Activated T-cell treated with anti-CD3 and anti-CD28 coated beads, Interleukin-2, amount 50 U/mL, for 4 hours (primary cell): ENCODE results near the gene TPM1. TPM values are rescaled to one million over a fixed set of nuclear protein-coding genes. Genes with fewer than 3 reads are reported as not detected.
A peak's percentile ranks its signal among the peaks of the same experiment; 100 is the strongest.
"Not testable (repeated sequence)": the region's sequence is repeated elsewhere in the genome, so short reads cannot be mapped to it uniquely, and the experiment has no call there.

ENCODE experiments used
- ATAC-seq, 2 donors: fragments of 200-7000 bp; cut with Tn5 transposase; one replicate each; pipeline ENCODE4 v1.10.0; 2021
- DNase-seq: peaks from one replicate; pipeline ENCODE4 v3.0.0-alpha.2; 2020
- H3K27me3 Mint-ChIP-seq: one replicate; pipeline ENCODE4 v1.8.0; 2021; ENCODE audit warnings: low read depth, mixed read lengths
- H3K36me3 Mint-ChIP-seq: one replicate; pipeline ENCODE4 v1.8.0; 2022; ENCODE audit warnings: mixed read lengths; ENCODE audit not compliant: insufficient read depth
- H3K4me1 Mint-ChIP-seq: one replicate; pipeline ENCODE4 v1.8.0; 2021; ENCODE audit warnings: low read depth, mixed read lengths
- H3K4me3 Mint-ChIP-seq: one replicate; pipeline ENCODE4 v1.8.0; 2021; ENCODE audit warnings: mild to moderate bottlenecking, moderate library complexity, mixed read lengths
- H3K9me3 Mint-ChIP-seq: one replicate; pipeline ENCODE4 v1.8.0; 2021; ENCODE audit warnings: mixed read lengths
- total RNA-seq, 3 donors: library from RNA; stranded (reverse); gene quantifications; one replicate each; pipeline ENCODE4 v1.2.1, GENCODE V29; 2021

TPM1 gene
- total RNA-seq, 3 donors from 2014 or later: 9.5 to 11.4 (median 9.5) TPM

DNA sequence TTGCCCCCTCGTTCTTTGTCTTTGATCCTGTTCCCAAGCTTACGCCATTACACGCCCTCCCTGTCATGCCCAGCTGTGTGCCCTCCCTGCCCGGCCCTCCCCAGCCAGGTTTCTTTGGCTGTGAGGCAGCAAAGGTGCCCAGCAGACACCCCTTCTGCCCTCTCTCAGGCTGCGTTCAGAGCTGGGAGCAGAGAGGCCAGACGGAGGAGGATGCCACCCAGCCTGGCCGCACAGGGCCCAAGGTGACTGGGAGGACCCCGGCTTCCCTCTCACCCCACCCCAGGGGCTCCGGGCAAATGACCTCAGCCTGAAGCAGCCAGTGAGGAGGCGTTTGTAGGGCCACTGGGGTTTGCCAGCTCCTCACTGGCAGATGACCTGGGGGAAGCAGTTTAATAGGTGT is 48.3 kb downstream of the TPM1 start:
- ATAC-seq: no peak

DNA sequence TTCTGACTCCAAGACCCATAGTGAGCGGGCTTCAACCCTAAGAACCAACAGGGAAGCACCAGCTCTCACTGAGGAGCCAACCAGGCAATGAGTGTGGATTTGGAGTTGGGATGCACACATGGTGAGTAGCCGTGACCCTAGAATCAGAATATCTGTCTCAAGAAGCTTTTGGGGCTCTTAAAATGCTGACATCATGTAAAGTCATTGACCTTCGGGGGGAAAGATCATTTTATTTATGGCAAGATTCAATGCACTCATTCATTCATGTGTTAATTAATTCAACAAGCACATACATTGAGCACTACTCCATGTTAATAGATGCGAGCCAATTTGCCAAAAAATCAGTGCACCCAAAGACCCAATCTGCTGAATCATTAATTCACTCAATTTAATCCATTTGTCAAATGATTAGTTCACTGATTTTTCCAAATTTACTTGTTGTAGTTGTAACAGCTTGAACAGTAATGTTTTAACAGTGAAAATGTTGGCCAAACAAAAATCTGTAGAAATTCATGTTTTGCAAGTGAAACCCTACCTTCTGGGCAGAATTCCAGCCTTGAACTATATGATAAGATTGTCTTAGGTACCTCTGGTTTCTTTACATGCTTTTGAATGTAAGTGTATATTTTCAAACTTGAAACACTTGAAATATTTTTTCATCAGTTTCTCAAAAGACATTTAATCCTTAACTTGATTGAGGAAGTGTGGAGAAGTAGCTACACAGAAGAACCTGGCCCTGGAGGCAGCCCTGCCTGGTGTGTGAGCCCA is 49.3 kb downstream of the TPM1 start:
- Mint-ChIP-seq H3K4me1 (no peaks in the 10 kb centered on the region), H3K4me3 (no peak overlapping the region), H3K36me3 (no peaks in the 10 kb centered on the region), H3K9me3 (no peaks in the 10 kb centered on the region), H3K27me3 (no peaks in the 10 kb centered on the region)
- no peak for ATAC-seq
- no peak for DNase-seq

More for the DNA sequence above, 48.3 kb downstream of the TPM1 start:
- H3K27me3 Mint-ChIP-seq: no peaks in the 10 kb centered on the region
- H3K4me1 Mint-ChIP-seq: no peaks in the 10 kb centered on the region
- no peaks in the 10 kb centered on the region for H3K36me3 Mint-ChIP-seq
- no peak overlapping the region for H3K4me3 Mint-ChIP-seq
- H3K9me3 Mint-ChIP-seq: no peaks in the 10 kb centered on the region
- DNase-seq: no peak

DNA sequence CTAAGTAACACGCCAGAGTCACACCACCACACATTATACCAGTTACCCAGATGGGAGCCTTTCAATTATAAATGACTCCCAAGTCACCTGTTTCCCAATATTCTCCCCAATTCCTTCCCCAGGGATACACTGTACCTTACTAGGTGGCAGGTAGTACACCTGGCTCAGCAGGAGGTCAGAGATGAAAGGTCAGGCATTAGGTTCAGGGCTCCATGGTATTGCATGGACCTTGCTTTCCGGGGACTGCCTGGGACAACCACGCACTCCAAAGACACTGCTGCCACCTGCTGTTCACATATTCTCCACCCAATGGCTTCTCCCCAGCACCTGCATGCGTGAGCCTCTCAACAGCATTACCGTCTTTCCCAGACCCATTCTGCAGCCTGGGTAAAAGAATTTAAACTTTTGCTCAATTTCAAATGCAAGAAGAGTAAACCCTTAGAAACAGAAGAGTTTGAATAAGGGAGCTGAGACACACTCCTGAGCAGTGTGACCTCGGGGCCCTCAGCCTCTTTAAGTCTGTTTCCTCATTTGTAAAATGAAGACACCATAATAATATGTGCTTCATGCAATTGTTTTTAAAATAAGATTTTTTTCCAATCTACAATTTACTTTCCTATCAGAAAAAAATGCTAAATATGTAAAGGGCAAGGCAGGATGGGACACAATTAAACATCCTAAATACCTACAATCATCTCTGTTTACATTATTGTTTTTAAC is 51.1 kb downstream of the TPM1 start:
- Mint-ChIP-seq H3K4me1 (no peaks in the 10 kb centered on the region), H3K4me3 (no peak overlapping the region), H3K36me3 (no peaks in the 10 kb centered on the region), H3K9me3 (no peaks in the 10 kb centered on the region), H3K27me3 (no peaks in the 10 kb centered on the region)
- peak; percentile 89 to 97 for ATAC-seq
- DNase-seq: peak; percentile 60

DNA sequence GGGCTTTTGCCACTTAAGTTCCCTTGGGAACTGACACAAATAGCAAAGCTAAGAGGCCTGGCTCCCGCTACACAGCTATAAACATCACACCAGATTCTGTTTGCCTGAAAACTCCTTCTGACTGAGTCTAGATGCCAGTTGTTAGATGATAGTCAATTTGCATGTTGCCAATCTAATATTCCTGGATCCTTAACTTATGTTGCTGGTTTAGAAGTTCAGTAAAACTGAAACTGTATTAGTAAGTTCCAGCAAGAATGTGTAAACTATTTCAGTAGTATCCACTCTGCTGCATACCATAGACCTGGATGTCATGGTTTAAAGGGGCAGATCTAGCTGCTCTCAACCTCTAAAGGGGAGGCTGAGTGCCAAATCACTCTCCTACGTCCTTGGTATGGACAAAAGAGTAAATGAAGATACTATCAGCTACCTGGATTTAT is 52.0 kb downstream of the TPM1 start:
- DNase-seq: no peak
- no peak overlapping the region for H3K4me3 Mint-ChIP-seq
- no peaks in the 10 kb centered on the region for H3K36me3 Mint-ChIP-seq
- no peaks in the 10 kb centered on the region for H3K9me3 Mint-ChIP-seq
- ATAC-seq: no peak
- no peaks in the 10 kb centered on the region for H3K27me3 Mint-ChIP-seq
- H3K4me1 Mint-ChIP-seq: no peaks in the 10 kb centered on the region

DNA sequence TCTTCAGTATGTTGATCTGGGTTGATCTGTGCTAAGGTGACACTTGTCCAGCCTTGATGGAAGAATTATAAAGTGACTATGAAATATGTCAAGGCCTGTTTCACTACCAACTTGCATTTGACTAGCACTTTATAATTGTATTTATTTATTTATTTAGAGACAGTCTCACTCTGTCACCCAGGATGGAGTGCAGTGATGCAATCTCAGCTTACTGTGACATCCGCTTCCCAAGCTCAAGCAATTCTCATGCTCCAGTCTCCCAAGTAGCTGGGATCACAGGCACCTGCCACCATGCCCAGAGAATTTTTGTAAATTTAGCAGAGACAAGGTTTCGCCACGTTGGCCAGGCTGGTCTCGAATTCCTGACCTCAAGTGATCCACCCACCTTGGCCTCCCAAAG is 53.6 kb downstream of the TPM1 start:
- Mint-ChIP-seq H3K4me3 (no peak overlapping the region), H3K27me3 (no peaks in the 10 kb centered on the region), H3K9me3 (no peaks in the 10 kb centered on the region), H3K36me3 (no peaks in the 10 kb centered on the region), H3K4me1 (no peaks in the 10 kb centered on the region)
- no peak for DNase-seq
- ATAC-seq: no peak

- not testable (repeated sequence) for ATAC-seq, DNase-seq, H3K4me1 Mint-ChIP-seq, H3K27me3 Mint-ChIP-seq, H3K9me3 Mint-ChIP-seq, H3K36me3 Mint-ChIP-seq, H3K4me3 Mint-ChIP-seq
Measured at GRCh38 chr15:63098901-63099300, 56.4 kb downstream of the TPM1 start.

- H3K9me3 Mint-ChIP-seq, H3K4me3 Mint-ChIP-seq, H3K27me3 Mint-ChIP-seq, H3K36me3 Mint-ChIP-seq, ATAC-seq, DNase-seq, H3K4me1 Mint-ChIP-seq: not testable (repeated sequence)
Measured at GRCh38 chr15:63099581-63099980, 57.0 kb downstream of the TPM1 start.

GRCh38 chr15:63103416-63103815 is 60.9 kb downstream of the TPM1 start:
- Mint-ChIP-seq H3K36me3 (no peaks in the 10 kb centered on the region), H3K27me3 (peaks cover 24% of the 10 kb centered on the region), H3K4me3 (no peak overlapping the region), H3K9me3 (no peaks in the 10 kb centered on the region), H3K4me1 (no peaks in the 10 kb centered on the region)
- ATAC-seq (no peak), DNase-seq (no peak)

DNA sequence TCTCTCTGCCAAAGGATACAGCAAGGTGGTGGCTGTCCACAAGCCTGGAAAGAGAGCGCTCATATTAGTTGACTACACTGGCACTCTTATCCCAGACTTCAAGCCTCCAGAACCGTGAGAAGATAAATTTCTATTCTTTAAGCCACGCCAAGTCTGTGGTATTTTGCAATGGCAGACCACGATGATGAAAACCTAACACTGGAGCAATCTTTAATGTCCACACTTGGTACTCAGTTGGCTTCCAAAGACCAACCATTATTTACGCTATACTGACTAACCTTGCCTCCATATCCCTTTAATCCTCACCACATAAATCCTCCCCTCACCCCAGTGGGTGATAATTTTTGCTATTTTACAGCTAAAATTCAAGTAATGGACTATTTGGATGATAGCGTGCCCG is 62.2 kb downstream of the TPM1 start:
- Mint-ChIP-seq H3K4me3 (no peak overlapping the region), H3K9me3 (no peaks in the 10 kb centered on the region), H3K36me3 (no peaks in the 10 kb centered on the region), H3K4me1 (no peaks in the 10 kb centered on the region), H3K27me3 (peaks cover 29% of the 10 kb centered on the region)
- ATAC-seq: no peak
- DNase-seq: no peak

DNA sequence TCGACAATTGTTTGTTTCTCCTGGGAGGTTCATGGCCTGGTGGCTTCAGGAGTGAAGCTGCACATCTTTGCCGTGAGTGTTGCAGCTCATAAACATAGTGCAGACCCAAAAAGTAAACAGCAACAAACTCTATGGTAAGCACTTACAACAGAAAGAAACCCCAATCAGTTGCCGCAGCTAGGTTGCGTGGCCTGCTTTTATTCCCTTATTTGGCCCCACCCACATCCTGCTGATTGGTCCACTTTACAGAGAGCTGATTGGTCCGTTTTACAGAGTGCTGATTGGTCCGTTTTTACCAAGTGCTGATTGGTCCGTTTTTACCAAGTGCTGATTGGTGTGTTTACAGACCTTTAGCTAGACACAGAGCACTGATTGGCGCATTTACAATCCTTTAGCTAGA is 62.8 kb downstream of the TPM1 start:
- not testable (repeated sequence) for H3K4me1 Mint-ChIP-seq, DNase-seq, H3K36me3 Mint-ChIP-seq, ATAC-seq, H3K9me3 Mint-ChIP-seq, H3K4me3 Mint-ChIP-seq
- peaks cover 29% of the 10 kb centered on the region for H3K27me3 Mint-ChIP-seq

- no peaks in the 10 kb centered on the region for H3K36me3 Mint-ChIP-seq
- peaks cover 29% of the 10 kb centered on the region for H3K27me3 Mint-ChIP-seq
- H3K4me3 Mint-ChIP-seq: no peak overlapping the region
- no peak for ATAC-seq
- H3K9me3 Mint-ChIP-seq: no peaks in the 10 kb centered on the region
- DNase-seq: no peak
- H3K4me1 Mint-ChIP-seq: no peaks in the 10 kb centered on the region
Measured at GRCh38 chr15:63107895-63108546, 65.5 kb downstream of the TPM1 start.

DNA sequence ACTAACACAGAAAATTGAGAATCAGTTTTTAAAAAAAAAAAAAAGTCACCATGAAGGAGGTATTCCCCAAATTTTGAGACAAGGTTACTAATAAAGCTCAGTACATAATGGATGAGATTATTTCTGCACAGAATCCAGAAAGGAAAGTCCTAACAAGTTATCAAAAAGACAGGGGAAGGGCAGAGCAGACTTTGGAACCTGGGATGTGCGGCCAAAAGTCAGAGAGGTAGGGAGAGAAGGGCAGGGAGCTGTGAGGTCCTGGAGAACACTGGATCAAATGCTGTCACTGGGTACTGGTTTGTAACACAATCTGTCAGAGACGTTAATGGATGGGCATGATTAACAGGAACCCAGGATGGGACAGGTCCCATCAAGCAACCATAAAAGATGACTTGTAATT is 67.0 kb downstream of the TPM1 start:
- no peak for ATAC-seq
- Mint-ChIP-seq H3K9me3 (no peaks in the 10 kb centered on the region), H3K4me1 (no peaks in the 10 kb centered on the region), H3K27me3 (peaks cover 24% of the 10 kb centered on the region), H3K36me3 (no peaks in the 10 kb centered on the region), H3K4me3 (no peak overlapping the region)
- DNase-seq: no peak

GRCh38 chr15:63109920-63110319 is 67.4 kb downstream of the TPM1 start:
- Mint-ChIP-seq H3K4me1 (no peaks in the 10 kb centered on the region), H3K4me3 (no peak overlapping the region), H3K9me3 (no peaks in the 10 kb centered on the region), H3K36me3 (no peaks in the 10 kb centered on the region), H3K27me3 (peaks cover 21% of the 10 kb centered on the region)
- no peak for ATAC-seq
- no peak for DNase-seq

DNA sequence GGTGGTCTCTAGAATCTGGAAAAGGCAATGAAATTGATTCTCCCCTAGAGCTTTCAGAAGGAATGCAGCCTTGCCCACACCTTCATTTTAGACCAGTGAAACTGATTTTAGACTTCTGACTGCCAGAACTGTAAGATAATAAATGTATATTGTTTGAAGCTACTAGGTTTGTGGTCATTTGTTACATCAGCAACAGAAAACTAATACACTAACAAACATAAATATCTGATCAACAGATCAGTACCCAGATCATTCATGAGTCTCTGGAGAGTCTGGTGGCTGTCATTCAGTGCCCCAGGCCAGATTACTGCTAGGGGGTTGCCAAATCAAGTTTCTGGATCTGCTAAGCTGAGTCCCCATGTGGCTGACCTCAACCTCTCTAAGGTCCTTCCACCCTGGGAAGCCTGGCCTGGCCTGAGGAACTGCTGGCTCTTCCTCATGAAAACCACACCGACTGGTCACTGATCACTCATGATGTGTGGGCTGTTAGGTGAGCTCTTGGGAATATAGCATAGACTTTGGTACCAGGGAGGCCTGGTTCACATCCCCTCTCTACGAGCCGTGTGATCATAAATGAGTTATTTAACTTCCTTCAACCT is 68.0 kb downstream of the TPM1 start:
- H3K4me3 Mint-ChIP-seq: no peak overlapping the region
- no peaks in the 10 kb centered on the region for H3K36me3 Mint-ChIP-seq
- no peaks in the 10 kb centered on the region for H3K4me1 Mint-ChIP-seq
- H3K9me3 Mint-ChIP-seq: no peaks in the 10 kb centered on the region
- ATAC-seq: no peak
- peaks cover 15% of the 10 kb centered on the region for H3K27me3 Mint-ChIP-seq
- no peak for DNase-seq
